ENCODE results near the gene SYT12. TPM values are rescaled to one million over a fixed set of nuclear protein-coding genes. Genes with fewer than 3 reads are reported as not detected.

SYT12 gene
- total RNA-seq, 2 donors from 2014 or later: 0.91 to 1.1 TPM

- Histone ChIP-seq H3K27me3 (ENCODE audit: control insufficient read depth, insufficient read depth, low read length, poor library complexity, severe bottlenecking) (no peaks in the 10 kb centered on the region), H3K27ac (ENCODE audit: low read depth, low read length) (no peak overlapping the region), H3K9ac (ENCODE audit: extremely low read depth, low read length, poor library complexity, severe bottlenecking) (no peak overlapping the region), H3K9me3 (ENCODE audit: control insufficient read depth, low read length) (no peaks in the 10 kb centered on the region), H3K36me3 (ENCODE audit: control insufficient read depth, insufficient read depth, low read length) (no peaks in the 10 kb centered on the region), H3K4me3 (ENCODE audit: low read length) (no peak overlapping the region), H3K4me1 (ENCODE audit: control insufficient read depth, insufficient read depth, low read length) (no peaks in the 10 kb centered on the region)
- no peaks in the 10 kb centered on the region for H3K27me3 Mint-ChIP-seq (ENCODE audit: insufficient read depth)
- no peaks in the 10 kb centered on the region for H3K9me3 Mint-ChIP-seq
- H3K36me3 Mint-ChIP-seq (ENCODE audit: low read depth): no peaks in the 10 kb centered on the region
- 94% methylated on average over 8 of the region's 8 CpGs for WGBS, 2 experiments (ENCODE audit: insufficient coverage in 1 of 2, insufficient read length in 1 of 2)
- no peak for DNase-seq
- H3K4me1 Mint-ChIP-seq: peaks cover 2% of the 10 kb centered on the region
- no peak overlapping the region for H3K4me3 Mint-ChIP-seq
- H3K27ac Mint-ChIP-seq: no peak overlapping the region
- TF ChIP-seq CTCF (conservative IDR thresholded peaks at IDR 0.05): no peak
These were observed 67.8 kb downstream of the SYT12 start for GRCh38 chr11:67090717-67091116.

- no peak for DNase-seq
- TF ChIP-seq CTCF (conservative IDR thresholded peaks at IDR 0.05): peak; percentile 11
- Mint-ChIP-seq H3K4me3 (no peak overlapping the region), H3K36me3 (ENCODE audit: low read depth) (no peaks in the 10 kb centered on the region), H3K27me3 (ENCODE audit: insufficient read depth) (no peaks in the 10 kb centered on the region), H3K4me1 (peaks cover 2% of the 10 kb centered on the region), H3K9me3 (no peaks in the 10 kb centered on the region), H3K27ac (no peak overlapping the region)
- Histone ChIP-seq H3K36me3 (ENCODE audit: control insufficient read depth, insufficient read depth, low read length) (no peaks in the 10 kb centered on the region), H3K4me3 (ENCODE audit: low read length) (no peak overlapping the region), H3K9ac (ENCODE audit: extremely low read depth, low read length, poor library complexity, severe bottlenecking) (no peak overlapping the region), H3K4me1 (ENCODE audit: control insufficient read depth, insufficient read depth, low read length) (no peaks in the 10 kb centered on the region), H3K27ac (ENCODE audit: low read depth, low read length) (no peak overlapping the region), H3K27me3 (ENCODE audit: control insufficient read depth, insufficient read depth, low read length, poor library complexity, severe bottlenecking) (no peaks in the 10 kb centered on the region), H3K9me3 (ENCODE audit: control insufficient read depth, low read length) (no peaks in the 10 kb centered on the region)
- WGBS, 2 experiments (ENCODE audit: insufficient coverage in 1 of 2, insufficient read length in 1 of 2): 93% methylated on average over 1 of the region's 1 CpG; no CpG with 5 or more reads in 1 of the 2 experiments
These were observed 72.2 kb downstream of the SYT12 start for GRCh38 chr11:67095214-67095507.

GRCh38 chr11:67098799-67099429 is 76.0 kb downstream of the SYT12 start:
- no peaks in the 10 kb centered on the region for H3K27me3 Mint-ChIP-seq (ENCODE audit: insufficient read depth)
- no peaks in the 10 kb centered on the region for H3K36me3 Mint-ChIP-seq (ENCODE audit: low read depth)
- no peaks in the 10 kb centered on the region for H3K4me1 ChIP-seq (ENCODE audit: control insufficient read depth, insufficient read depth, low read length)
- TF ChIP-seq CTCF (conservative IDR thresholded peaks at IDR 0.05): no peak
- H3K4me1 Mint-ChIP-seq: peaks cover 2% of the 10 kb centered on the region
- no peak overlapping the region for H3K27ac ChIP-seq (ENCODE audit: low read depth, low read length)
- no peaks in the 10 kb centered on the region for H3K9me3 ChIP-seq (ENCODE audit: control insufficient read depth, low read length)
- DNase-seq: no peak
- H3K27me3 ChIP-seq (ENCODE audit: control insufficient read depth, insufficient read depth, low read length, poor library complexity, severe bottlenecking): no peaks in the 10 kb centered on the region
- whole genome bisulfite sequencing, 2 experiments (ENCODE audit: insufficient coverage in 1 of 2, insufficient read length in 1 of 2): 89 to 100% methylated on average over 1 to 6 of the region's 6 CpGs
- no peak overlapping the region for H3K4me3 ChIP-seq (ENCODE audit: low read length)
- no peak overlapping the region for H3K27ac Mint-ChIP-seq
- H3K9me3 Mint-ChIP-seq: no peaks in the 10 kb centered on the region
- H3K9ac ChIP-seq (ENCODE audit: extremely low read depth, low read length, poor library complexity, severe bottlenecking): no peak overlapping the region
- H3K36me3 ChIP-seq (ENCODE audit: control insufficient read depth, insufficient read depth, low read length): no peaks in the 10 kb centered on the region
- H3K4me3 Mint-ChIP-seq: no peak overlapping the region

Measured in endodermal cell (in vitro differentiated cells).